ENCODE measurements around the gene SIPA1L3. TPM values are rescaled to one million over a fixed set of nuclear protein-coding genes. Genes with fewer than 3 reads are reported as not detected.

Gene SIPA1L3
- total RNA-seq, 4 donors from 2014 or later, result 11.1 to 25.3 (median 14.5) TPM

DNA sequence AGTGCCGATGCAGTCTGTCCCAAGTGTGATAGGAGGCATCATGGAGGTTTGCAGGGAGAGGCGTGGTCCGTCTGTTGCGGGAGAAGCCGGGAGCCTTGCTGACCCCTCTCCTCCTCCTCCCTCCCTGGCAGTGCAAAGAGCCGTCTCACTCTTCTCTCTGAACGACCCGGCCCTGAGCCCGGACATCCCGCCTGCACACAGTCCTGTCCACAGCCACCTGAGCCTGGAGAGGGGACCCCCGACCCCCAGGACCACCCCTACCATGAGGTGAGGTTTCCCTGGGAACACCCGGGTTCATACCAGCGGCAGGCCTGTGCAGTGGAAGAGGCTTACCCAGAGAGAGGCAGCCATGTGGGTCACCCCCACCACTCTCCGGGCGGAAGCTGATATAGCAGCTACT, 294.7 kb downstream of the SIPA1L3 start:
- no peak overlapping the region for H3K4me3 ChIP-seq
- no peaks in the 10 kb centered on the region for H3K27me3 ChIP-seq
- 98 to 100% methylated on average over 5 of the region's 15 CpGs for WGBS, 2 donors
- TF ChIP-seq, protein P1, sequence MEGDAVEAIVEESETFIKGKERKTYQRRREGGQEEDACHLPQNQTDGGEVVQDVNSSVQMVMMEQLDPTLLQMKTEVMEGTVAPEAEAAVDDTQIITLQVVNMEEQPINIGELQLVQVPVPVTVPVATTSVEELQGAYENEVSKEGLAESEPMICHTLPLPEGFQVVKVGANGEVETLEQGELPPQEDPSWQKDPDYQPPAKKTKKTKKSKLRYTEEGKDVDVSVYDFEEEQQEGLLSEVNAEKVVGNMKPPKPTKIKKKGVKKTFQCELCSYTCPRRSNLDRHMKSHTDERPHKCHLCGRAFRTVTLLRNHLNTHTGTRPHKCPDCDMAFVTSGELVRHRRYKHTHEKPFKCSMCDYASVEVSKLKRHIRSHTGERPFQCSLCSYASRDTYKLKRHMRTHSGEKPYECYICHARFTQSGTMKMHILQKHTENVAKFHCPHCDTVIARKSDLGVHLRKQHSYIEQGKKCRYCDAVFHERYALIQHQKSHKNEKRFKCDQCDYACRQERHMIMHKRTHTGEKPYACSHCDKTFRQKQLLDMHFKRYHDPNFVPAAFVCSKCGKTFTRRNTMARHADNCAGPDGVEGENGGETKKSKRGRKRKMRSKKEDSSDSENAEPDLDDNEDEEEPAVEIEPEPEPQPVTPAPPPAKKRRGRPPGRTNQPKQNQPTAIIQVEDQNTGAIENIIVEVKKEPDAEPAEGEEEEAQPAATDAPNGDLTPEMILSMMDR (IDR thresholded peaks at IDR 0.05), result no peak
- TF ChIP-seq POLR2A (IDR thresholded peaks at IDR 0.05), result no peak
- no peaks in the 10 kb centered on the region for H3K4me1 ChIP-seq
- no peak overlapping the region for H3K27ac ChIP-seq
- H3K9me3 ChIP-seq, result no peaks in the 10 kb centered on the region
- peaks cover 0 to 95% (median 3%) of the 10 kb centered on the region in 3 donors for H3K36me3 ChIP-seq
- DNase-seq, result no peak
- intact Hi-C loops (cut with DNase I), result no loop called here

DNA sequence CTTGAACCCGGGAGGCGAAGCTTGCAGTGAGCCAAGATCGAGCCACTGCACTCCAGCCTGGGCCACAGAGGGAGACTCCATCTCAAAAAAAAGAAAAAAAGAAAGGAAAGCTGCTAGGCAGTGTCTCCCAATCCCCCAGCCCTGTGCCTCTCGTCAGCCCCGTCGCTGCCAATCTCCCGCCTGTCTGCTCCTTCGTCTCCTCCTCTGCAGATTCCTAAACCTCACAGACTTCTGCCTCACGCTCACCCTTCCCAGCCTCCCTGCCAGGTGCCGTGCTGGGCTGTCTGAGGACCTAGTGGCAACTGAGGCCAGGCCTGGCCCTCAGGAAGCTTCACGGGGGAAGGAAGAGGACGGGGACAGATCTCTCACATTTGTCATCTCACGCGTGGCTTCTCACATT, 295.5 kb downstream of the SIPA1L3 start:
- Histone ChIP-seq H3K27me3 (no peaks in the 10 kb centered on the region), H3K4me1 (no peaks in the 10 kb centered on the region), H3K9me3 (no peaks in the 10 kb centered on the region), H3K27ac (no peak overlapping the region), H3K36me3 (peaks cover 0 to 96% (median 3%) of the 10 kb centered on the region in 3 donors), H3K4me3 (no peak overlapping the region)
- no peak for TF ChIP-seq POLR2A (IDR thresholded peaks at IDR 0.05)
- TF ChIP-seq, protein P1 (IDR thresholded peaks at IDR 0.05), result no peak
- intact Hi-C loops (cut with DNase I), result no loop called here
- no peak for DNase-seq
- 90 to 92% methylated on average over 11 to 14 of the region's 14 CpGs for WGBS, 2 donors

DNA sequence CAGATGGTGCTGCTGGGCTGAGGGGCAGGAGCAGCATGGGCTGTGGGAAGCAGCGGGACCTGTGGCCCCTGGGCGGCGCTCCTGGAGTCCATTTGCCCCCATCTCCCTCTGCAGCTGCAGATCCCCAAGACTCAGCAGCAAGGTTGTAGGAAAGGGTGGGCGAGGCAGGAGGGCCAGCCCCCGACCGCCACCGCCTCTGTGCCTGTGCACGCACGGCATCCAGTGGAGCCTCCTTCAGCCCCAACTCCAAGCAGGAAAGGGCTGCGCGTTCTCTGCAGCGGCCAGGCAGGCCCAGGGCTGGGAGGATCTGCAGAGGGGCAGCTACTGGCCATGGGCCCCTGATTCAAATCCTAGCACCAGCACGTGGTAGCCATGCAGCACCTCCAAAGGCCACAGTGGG, 296.2 kb downstream of the SIPA1L3 start:
- H3K4me3 ChIP-seq, result no peak overlapping the region
- no peak for DNase-seq

DNA sequence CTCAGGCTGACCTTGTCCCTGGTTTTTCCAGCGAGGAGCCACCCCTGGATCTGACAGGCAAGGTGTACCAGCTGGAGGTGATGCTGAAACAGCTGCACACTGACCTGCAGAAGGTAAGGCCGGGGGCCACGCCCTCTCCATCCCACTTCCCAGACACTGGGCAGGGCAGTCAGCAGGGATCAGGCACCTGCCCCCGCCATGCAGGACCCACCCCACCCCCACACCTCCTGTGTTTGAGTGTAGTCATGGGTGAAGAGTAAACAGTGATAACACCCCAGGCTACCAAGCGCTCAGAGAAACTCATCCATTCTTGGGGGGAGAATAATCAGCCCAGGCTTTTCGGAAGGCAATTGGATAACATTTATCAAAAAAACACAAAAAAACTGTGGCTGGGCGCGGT, 297.1 kb downstream of the SIPA1L3 start:
- TF ChIP-seq POLR2A (IDR thresholded peaks at IDR 0.05), result no peak
- TF ChIP-seq, protein P1 (IDR thresholded peaks at IDR 0.05), result no peak
- intact Hi-C loops (cut with DNase I), result no loop called here
- Histone ChIP-seq H3K27me3 (peaks cover 0 to 6% (median 0%) of the 10 kb centered on the region in 4 donors), H3K9me3 (no peaks in the 10 kb centered on the region), H3K27ac (no peak overlapping the region), H3K4me3 (no peak overlapping the region), H3K36me3 (peaks cover 0 to 83% (median 3%) of the 10 kb centered on the region in 3 donors), H3K4me1 (peaks cover under 1 to 4% (median 2%) of the 10 kb centered on the region in 3 donors)
- no peak for DNase-seq
- WGBS, 2 donors, result 90 to 93% methylated on average over 3 to 4 of the region's 8 CpGs

More for the DNA sequence above, 296.2 kb downstream of the SIPA1L3 start:
- no peaks in the 10 kb centered on the region for H3K4me1 ChIP-seq
- H3K27ac ChIP-seq, result no peak overlapping the region
- peaks cover 0 to 92% (median 3%) of the 10 kb centered on the region in 3 donors for H3K36me3 ChIP-seq
- TF ChIP-seq, protein P1 (IDR thresholded peaks at IDR 0.05), result no peak
- TF ChIP-seq POLR2A (IDR thresholded peaks at IDR 0.05), result no peak
- intact Hi-C loops (cut with DNase I), result no loop called here
- WGBS, 2 donors, result 83 to 100% methylated on average over 2 to 3 of the region's 13 CpGs
- peaks cover 0 to under 1% (median 0%) of the 10 kb centered on the region in 4 donors for H3K27me3 ChIP-seq
- H3K9me3 ChIP-seq, result no peaks in the 10 kb centered on the region

DNA sequence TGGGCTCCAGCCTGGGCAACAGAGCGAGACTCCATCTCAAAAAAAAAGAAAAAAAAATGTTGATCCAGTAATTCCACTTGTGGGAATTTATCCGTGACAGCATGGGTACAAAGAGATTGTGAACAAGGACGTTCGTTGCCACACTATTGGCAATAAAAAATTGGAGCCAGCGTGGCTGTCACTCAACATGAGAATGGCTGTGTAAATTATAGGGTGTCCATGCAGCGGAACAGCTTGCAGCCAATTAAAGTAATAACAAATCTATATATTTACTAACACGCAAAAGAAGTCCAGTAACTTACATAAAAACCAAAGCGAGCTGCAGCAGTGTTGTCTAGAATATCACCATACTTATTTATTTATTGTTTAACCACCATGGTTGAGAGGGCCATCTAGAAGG, 297.7 kb downstream of the SIPA1L3 start:
- DNase-seq, result no peak
- intact Hi-C loops (cut with DNase I), result no loop called here
- H3K4me3 ChIP-seq, result no peak overlapping the region
- peaks cover 7 to 10% (median 7%) of the 10 kb centered on the region in 3 donors for H3K4me1 ChIP-seq
- 89 to 97% methylated on average over 8 of the region's 8 CpGs for WGBS, 2 donors
- H3K27ac ChIP-seq, result no peak overlapping the region
- TF ChIP-seq, protein P1 (IDR thresholded peaks at IDR 0.05), result no peak
- no peak for TF ChIP-seq POLR2A (IDR thresholded peaks at IDR 0.05)
- peaks cover 0 to 13% (median 0%) of the 10 kb centered on the region in 4 donors for H3K27me3 ChIP-seq
- H3K36me3 ChIP-seq, result peaks cover 0 to 78% (median 3%) of the 10 kb centered on the region in 3 donors
- H3K9me3 ChIP-seq, result no peaks in the 10 kb centered on the region
